DND-41 (cell line): ENCODE data around the gene UPB1.

ENCODE experiments used
- CTCF ChIP-seq: IDR thresholded peaks from 2 replicates; pipeline ENCODE4 v1.5.1; 2012; ENCODE audit warnings: borderline replicate concordance, low read length, moderate library complexity, mild to moderate bottlenecking; ENCODE audit not compliant: poor library complexity, severe bottlenecking; ENCODE audit errors: extremely low read depth
- EZH2 ChIP-seq: IDR thresholded peaks from 3 replicates; pipeline ENCODE4 v1.6.1; 2012; ENCODE audit warnings: borderline replicate concordance, low read depth, mild to moderate bottlenecking, moderate library complexity, low read length, inconsistent platforms; ENCODE audit not compliant: severe bottlenecking

- no peak for TF ChIP-seq CTCF
- TF ChIP-seq EZH2: no peak
Observed at GRCh38 chr22:24550902-24551435, 55.8 kb downstream of the UPB1 start.
